ENCODE measurements around the gene UTP3.
A peak's percentile ranks its signal among the peaks of the same experiment; 100 is the strongest.

DNA sequence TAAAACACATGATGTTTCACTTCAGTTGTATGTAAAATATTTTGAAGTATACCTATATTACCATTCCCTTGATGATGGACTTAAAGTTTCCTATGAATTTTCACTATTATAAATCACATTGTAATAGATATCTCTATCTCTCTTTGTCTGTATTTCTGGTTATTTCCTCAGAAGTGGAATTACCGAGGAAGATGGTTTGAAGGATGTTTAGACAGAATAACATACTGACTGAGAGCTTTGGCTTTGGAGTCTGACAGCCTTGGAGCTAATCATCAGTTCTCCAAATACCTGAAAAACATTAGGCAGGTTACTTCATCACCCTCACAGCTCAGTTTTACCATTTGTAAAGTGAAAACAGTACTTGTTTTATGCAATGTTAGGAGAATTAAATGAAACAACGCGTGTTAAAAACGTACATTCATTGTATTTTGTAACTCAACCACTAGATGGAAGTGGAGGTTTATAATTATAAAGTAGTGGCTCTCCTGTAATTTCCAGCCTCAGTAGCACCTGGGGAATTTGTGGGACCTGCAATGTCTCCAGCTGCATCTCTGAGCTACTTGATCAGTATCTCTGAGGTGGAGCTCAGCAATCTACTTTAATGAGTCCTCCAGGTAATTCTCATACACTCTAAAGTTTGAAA is 36.3 kb upstream of the UTP3 start:
- TF ChIP-seq, protein P1, sequence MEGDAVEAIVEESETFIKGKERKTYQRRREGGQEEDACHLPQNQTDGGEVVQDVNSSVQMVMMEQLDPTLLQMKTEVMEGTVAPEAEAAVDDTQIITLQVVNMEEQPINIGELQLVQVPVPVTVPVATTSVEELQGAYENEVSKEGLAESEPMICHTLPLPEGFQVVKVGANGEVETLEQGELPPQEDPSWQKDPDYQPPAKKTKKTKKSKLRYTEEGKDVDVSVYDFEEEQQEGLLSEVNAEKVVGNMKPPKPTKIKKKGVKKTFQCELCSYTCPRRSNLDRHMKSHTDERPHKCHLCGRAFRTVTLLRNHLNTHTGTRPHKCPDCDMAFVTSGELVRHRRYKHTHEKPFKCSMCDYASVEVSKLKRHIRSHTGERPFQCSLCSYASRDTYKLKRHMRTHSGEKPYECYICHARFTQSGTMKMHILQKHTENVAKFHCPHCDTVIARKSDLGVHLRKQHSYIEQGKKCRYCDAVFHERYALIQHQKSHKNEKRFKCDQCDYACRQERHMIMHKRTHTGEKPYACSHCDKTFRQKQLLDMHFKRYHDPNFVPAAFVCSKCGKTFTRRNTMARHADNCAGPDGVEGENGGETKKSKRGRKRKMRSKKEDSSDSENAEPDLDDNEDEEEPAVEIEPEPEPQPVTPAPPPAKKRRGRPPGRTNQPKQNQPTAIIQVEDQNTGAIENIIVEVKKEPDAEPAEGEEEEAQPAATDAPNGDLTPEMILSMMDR (IDR thresholded peaks at IDR 0.05): peak; percentile 44 to 64 (median 49)
- no peak for TF ChIP-seq POLR2AphosphoS5 (IDR thresholded peaks at IDR 0.05)
- no peak for TF ChIP-seq POLR2A (IDR thresholded peaks at IDR 0.05)

Measured in transverse colon (tissue), 4 donors.